ENCODE data around the gene DLL4.

DLL4 gene

GRCh38 chr15:40904552-40905201, 24.5 kb upstream of the DLL4 start:
- intact Hi-C loops (cut with DNase I), result loop anchor here (1.0 to 5.0 kb wide), 3 partner anchors 118 to 281 kb away; partner anchors contain the start of gene INO80
- DNase-seq, result peak in 1 of 10 donors; percentile 32

DNA sequence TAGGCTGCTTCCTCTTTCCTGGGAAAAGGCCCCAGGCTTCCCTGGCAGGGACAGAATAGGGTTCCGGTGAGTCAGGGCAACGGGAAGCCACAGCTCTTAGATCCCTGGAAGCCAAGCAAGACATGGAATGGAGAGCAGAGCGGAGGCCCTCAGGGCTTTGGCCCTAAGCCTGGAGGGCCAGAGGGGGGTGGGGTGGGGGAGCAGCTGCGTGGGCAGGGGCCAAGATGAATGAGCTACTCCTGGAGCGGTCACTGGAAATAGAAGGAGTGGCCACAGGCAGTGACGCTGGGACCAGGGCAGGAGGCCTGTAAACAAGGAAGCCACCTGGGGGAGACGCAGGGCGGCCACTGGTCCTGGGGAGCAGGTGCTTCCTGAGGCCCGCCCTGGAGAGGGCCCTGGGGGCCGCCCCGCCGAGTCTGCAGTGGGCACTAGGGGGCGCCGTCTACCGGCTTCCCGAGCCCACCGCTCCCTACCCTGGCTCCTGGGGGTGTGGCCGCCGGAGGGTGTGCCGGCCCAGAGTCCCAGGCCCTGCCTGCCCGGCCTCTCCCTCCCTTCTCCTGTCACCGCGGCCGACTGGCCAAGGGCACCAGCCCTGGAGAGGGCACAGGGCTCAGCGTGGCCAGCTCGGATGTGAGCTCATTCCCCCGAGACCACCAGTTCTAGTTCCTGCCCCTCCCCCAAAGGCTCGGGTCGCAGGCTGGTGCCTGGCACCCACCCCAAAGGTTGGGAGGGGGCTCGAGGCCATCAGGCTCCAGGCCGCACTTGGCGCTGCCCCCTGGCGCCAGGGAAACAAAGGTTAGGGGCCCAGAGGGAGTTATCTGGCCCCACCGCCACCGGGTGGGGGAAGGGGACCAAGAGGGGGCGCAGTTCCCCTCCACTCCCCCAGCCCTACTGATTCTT, 22.8 kb upstream of the DLL4 start:
- DNase-seq, result peak in 7 of 10 donors; percentile 46 to 91 (median 56)
- intact Hi-C loops (cut with DNase I), result no loop called here

DNA sequence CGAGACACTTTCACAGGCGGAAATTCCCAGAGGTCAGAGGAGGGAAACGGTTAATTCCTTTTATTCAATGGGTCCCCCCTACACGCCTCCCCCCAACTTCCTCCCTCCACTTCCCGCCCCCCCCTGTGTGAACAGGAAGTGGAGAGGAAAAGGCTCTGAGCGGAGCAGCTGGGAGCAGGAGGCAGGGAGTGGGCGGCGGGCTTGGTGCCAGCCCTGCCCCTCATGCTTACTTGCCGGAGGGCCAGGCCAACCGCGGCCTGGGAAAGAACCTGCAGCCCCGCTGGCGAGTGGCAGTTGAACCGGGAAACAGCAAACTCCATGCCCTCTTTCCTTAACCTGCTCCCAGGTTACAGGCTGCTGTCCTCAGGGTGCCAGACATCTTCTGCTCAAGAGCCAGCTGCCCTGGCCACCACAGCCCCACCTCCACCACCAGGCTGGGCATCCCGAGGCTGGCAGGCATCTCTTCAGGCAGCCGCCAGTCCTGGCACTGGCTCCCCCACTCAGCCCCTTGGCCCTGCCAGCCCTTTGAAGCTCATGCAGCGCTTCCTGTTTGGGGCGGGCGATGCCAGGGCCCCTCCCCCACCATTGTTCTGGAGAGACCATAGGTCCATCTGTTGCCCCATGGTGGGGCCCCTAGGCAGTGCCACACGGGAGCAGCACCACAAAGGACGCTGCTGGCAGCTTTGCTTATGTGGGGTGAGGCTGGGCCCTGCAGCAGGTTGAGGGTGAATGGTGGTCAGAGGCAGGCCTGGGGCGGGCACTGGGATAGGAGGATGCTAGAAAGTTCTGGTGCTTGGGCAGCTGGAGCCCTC, 21.9 kb upstream of the DLL4 start:
- peak in 3 of 10 donors; percentile 39 to 82 (median 52) for DNase-seq
- intact Hi-C loops (cut with DNase I), result no loop called here

GRCh38 chr15:40908095-40908494, 21.0 kb upstream of the DLL4 start:
- no peak for DNase-seq
- intact Hi-C loops (cut with DNase I), result no loop called here

DNA sequence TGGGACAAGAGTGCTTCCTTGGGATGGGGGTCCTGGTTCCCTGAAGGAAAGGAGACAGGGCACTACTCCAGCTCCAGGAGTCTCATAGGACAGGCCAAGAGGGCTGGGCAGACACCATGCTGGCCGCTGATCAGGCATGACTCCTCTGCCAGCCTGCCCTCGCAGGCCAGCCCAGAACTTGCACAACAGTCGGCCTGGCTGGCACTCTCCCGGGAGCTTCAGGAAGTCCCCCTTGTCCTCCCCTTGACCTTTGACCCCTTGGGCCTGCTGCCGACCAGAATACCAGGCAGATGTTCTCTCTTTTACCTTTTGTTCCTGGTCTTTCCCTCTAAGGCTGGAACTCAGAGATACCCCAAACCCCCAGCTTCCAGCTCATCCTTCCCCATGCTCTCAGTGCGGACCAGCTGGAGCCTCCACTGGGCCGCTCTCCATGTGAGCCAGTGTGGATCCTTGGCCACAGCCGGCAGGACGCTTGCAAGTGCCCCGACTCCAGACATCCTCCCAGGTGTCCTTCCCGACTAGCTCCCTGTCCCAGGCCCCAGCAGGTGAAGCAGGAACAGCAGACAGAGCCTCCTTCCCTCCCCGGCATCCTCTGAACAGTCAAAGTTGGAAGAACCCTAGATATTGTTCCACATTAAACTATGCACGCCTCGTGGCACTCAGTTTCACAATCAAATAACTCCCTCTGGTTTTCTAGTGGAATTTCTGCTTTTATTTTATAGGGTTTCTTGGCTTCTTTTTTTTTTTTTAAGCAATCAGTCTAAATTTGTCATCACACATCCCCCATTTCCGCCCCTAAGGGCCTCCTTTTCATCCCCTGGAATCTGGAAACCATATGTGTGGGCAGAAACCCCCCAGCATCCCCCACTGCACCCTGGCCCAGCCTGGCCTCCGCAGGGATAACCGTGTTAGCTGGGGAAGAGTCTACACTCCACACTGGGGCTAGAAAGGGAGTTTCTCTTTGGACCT, 19.2 kb upstream of the DLL4 start:
- DNase-seq, result no peak
- intact Hi-C loops (cut with DNase I), result no loop called here

DNA sequence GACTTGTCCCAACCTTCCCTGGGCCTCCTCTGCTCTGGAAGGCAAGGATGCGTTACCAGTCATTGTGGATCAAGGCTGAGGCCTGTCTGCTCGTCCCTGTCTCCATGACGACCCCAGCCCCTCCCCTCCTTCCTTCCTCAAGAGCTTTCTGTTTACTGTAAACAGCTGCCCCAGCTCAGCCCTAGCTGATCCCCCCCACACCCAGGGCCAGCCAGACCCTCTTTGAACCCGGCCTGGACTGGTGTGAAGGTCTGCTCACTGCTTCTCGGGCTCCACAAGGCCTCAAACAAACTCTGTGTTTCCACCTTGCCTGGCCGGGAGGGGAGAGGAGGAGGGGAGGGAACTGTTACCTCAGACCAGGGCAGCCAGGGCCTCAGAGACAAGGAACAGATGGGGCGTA, 18.0 kb upstream of the DLL4 start:
- no peak for DNase-seq
- intact Hi-C loops (cut with DNase I), result no loop called here

DNA sequence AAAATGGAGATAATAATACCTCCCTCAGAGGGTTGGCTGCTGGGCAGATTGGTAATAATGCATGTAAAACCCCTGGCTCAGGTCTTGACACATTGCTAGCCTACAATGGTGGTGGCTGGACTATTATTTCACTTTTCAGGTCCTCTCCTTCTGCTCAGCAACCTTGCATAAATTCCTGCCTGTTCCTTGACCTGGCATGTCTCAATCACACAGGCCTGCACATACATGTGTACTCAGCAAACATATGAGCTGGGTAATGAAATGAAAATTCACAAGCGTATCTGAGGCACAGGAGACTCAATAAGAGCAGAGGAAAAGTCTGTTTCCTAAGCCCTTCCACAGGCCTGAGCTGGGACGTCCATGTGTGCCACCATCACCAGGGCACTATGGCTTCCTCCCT, 17.4 kb upstream of the DLL4 start:
- DNase-seq, result no peak
- intact Hi-C loops (cut with DNase I), result no loop called here

GRCh38 chr15:40912478-40912877, 16.7 kb upstream of the DLL4 start:
- intact Hi-C loops (cut with DNase I), result no loop called here
- DNase-seq, result no peak

DNA sequence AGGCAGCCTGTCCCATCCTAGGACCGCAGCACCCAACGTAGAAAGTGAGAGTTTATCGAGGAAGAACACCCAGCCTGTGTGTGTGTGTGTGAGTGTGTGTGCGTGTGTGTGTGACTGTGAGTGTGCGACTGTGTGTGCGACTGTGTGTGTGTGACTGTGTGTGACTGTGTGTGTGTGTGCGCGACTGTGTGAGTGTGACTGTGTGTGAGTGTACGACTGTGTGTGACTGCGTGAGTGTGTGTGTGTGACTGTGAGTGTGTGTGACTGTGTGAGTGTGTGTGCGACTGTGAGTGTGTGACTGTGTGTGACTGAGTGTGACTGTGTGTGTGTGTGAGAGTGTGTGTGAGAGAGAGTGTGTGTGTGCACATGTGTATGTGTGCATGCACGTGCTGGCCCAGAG, 15.1 kb upstream of the DLL4 start:
- intact Hi-C loops (cut with DNase I), result no loop called here
- no peak for DNase-seq

GRCh38 chr15:40914486-40914885, 14.7 kb upstream of the DLL4 start:
- no peak for DNase-seq
- intact Hi-C loops (cut with DNase I), result no loop called here

GRCh38 chr15:40915116-40915661, 14.0 kb upstream of the DLL4 start:
- intact Hi-C loops (cut with DNase I), result no loop called here
- DNase-seq, result no peak

- intact Hi-C loops (cut with DNase I), result no loop called here
- DNase-seq, result no peak
Observed at GRCh38 chr15:40915679-40916078, 13.5 kb upstream of the DLL4 start.

DNA sequence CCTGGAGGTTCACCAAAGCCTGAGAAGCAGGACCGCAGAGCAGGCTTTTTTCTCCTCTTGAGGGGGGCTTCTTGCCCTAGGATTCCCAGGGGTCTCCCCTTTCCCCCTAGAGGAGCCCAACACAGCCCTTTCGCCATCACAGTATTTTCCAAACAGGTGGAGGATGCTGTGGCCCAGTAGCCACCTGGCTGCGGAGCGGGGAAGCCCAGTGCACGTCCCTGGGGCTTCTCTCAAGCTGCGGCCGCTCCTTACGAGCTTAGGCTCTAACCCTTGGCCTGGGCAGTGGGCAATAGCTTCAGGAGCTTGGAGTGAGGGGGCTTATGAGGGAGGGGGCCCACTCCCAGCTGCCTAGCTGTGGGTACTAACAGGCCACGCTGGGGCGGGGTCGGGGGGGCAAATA, 11.6 kb upstream of the DLL4 start:
- peak in 1 of 10 donors; percentile 72 for DNase-seq
- intact Hi-C loops (cut with DNase I), result no loop called here

GRCh38 chr15:40918146-40918798, 10.9 kb upstream of the DLL4 start:
- intact Hi-C loops (cut with DNase I), result no loop called here
- DNase-seq, result no peak

GRCh38 chr15:40918799-40919392, 10.2 kb upstream of the DLL4 start:
- no peak for DNase-seq
- intact Hi-C loops (cut with DNase I), result no loop called here

GRCh38 chr15:40921949-40922607, 7.1 kb upstream of the DLL4 start:
- no peak for DNase-seq
- intact Hi-C loops (cut with DNase I), result no loop called here

DNA sequence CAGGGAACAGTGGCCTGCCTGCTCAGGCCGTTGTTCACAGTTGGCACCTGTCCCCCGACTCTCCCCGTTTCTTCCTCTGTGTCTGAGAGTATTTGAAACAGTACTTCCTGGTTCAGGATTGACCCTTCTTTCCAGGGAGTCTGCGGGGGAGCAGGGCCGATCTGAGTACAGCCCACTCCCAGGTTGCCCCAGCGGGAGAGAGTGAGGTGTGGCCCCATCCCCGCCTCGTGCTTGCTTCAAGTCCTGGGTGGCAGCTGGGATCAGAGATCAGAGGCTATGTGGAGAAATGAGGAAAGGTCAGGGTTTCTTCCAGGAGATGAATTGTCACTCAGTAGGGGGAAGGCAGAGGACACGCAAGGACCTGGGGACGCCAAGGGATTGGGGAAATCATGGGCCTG, 6.5 kb upstream of the DLL4 start:
- DNase-seq, result no peak
- intact Hi-C loops (cut with DNase I), result no loop called here

- peak in 1 of 10 donors; percentile 63 for DNase-seq
- intact Hi-C loops (cut with DNase I), result no loop called here
Observed at GRCh38 chr15:40923551-40923950, 5.6 kb upstream of the DLL4 start.

All from posterior cingulate gyrus (tissue), 11 donors.